KMS-11 (cell line): ENCODE data around the gene PDCD1LG2.

ENCODE experiments used
- H2AFZ ChIP-seq: fragments of 200-600 bp; sonication (generic); 2 replicates; pipeline ENCODE4 v1.6.1; 2016; ENCODE audit warnings: antibody characterized with exemption, mixed run types, low read depth
- H3K27ac ChIP-seq: fragments of 200-600 bp; sonication (generic); 2 replicates; pipeline ENCODE4 v1.6.1; 2016; ENCODE audit warnings: mild to moderate bottlenecking, mixed run types
- H3K27me3 ChIP-seq: fragments of 200-600 bp; sonication (generic); 2 replicates; pipeline ENCODE4 v1.6.1; 2017; ENCODE audit warnings: mild to moderate bottlenecking, low read depth, mixed run types, moderate library complexity; ENCODE audit not compliant: insufficient read depth
- H3K36me3 ChIP-seq: fragments of 200-600 bp; sonication (generic); 2 replicates; pipeline ENCODE4 v1.6.1; 2017; ENCODE audit warnings: mild to moderate bottlenecking, mixed run types; ENCODE audit not compliant: insufficient read depth
- H3K4me1 ChIP-seq: fragments of 200-600 bp; sonication (generic); 2 replicates; pipeline ENCODE4 v1.6.1; 2016; ENCODE audit warnings: mild to moderate bottlenecking, low read depth, mixed run types; ENCODE audit not compliant: poor library complexity, severe bottlenecking
- H3K4me2 ChIP-seq: fragments of 200-600 bp; sonication (generic); 2 replicates; pipeline ENCODE4 v1.7.0; 2016; ENCODE audit warnings: mild to moderate bottlenecking, mixed run types
- H3K4me3 ChIP-seq: fragments of 200-600 bp; sonication (generic); IDR thresholded peaks from 2 replicates; pipeline ENCODE4 v1.6.1; 2017; ENCODE audit warnings: low read depth, low read length, mixed read lengths; ENCODE audit not compliant: insufficient read depth
- H3K79me2 ChIP-seq: fragments of 200-600 bp; sonication (generic); 2 replicates; pipeline ENCODE4 v1.6.1; 2016; ENCODE audit warnings: low read depth, mixed run types; ENCODE audit not compliant: insufficient read depth
- H3K9ac ChIP-seq: fragments of 200-600 bp; sonication (generic); 2 replicates; pipeline ENCODE4 v1.6.1; 2016; ENCODE audit warnings: mild to moderate bottlenecking, mixed run types
- H4K20me1 ChIP-seq: fragments of 200-600 bp; sonication (generic); 2 replicates; pipeline ENCODE4 v1.6.1; 2016; ENCODE audit warnings: mild to moderate bottlenecking, mixed run types; ENCODE audit not compliant: insufficient read depth
- TF ChIP-seq, protein P1 (sequence below): fragments of 200-600 bp; sonication (generic); conservative IDR thresholded peaks from 2 replicates; pipeline ENCODE4 v1.6.1; 2017; ENCODE audit warnings: low read depth, mild to moderate bottlenecking, antibody characterized with exemption, low read length, moderate library complexity, mixed read lengths

Gene PDCD1LG2

DNA sequence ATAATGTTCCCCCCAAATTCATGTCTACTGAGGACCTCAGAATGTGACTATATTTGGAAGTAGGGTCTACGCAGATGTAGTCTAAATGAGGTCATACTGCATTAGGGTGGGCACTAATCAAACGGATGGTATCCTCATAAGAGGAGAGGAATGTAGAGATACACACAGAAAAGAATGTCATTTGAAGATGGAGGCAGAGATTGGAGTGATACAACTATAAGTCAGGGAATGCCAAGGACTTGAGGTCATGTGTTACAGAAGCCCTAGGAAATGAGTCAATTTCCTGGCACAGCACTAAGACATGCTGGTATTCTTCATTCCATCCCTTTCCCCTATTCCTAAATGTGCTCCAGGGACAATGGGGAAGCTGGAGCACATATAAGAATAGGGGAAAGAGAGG lies 758 bp upstream of the PDCD1LG2 start:
- TF ChIP-seq, protein P1, sequence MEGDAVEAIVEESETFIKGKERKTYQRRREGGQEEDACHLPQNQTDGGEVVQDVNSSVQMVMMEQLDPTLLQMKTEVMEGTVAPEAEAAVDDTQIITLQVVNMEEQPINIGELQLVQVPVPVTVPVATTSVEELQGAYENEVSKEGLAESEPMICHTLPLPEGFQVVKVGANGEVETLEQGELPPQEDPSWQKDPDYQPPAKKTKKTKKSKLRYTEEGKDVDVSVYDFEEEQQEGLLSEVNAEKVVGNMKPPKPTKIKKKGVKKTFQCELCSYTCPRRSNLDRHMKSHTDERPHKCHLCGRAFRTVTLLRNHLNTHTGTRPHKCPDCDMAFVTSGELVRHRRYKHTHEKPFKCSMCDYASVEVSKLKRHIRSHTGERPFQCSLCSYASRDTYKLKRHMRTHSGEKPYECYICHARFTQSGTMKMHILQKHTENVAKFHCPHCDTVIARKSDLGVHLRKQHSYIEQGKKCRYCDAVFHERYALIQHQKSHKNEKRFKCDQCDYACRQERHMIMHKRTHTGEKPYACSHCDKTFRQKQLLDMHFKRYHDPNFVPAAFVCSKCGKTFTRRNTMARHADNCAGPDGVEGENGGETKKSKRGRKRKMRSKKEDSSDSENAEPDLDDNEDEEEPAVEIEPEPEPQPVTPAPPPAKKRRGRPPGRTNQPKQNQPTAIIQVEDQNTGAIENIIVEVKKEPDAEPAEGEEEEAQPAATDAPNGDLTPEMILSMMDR = no peak
- H3K4me2 ChIP-seq = peak overlapping the region; percentile 86; the same call in 1 of the 2 replicates
- no peaks in the 10 kb centered on the region for H3K36me3 ChIP-seq
- H3K9ac ChIP-seq = no peak overlapping the region
- H4K20me1 ChIP-seq = no peaks in the 10 kb centered on the region
- H3K79me2 ChIP-seq = no peaks in the 10 kb centered on the region
- no peak overlapping the region for H3K4me3 ChIP-seq
- peak overlapping the region; percentile 67; the same call in 1 of the 2 replicates for H2AFZ ChIP-seq
- H3K27ac ChIP-seq = peak overlapping the region; percentile 70; the same call in 1 of the 2 replicates
- peaks cover 31% of the 10 kb centered on the region for H3K4me1 ChIP-seq
- H3K27me3 ChIP-seq = no peaks in the 10 kb centered on the region

DNA sequence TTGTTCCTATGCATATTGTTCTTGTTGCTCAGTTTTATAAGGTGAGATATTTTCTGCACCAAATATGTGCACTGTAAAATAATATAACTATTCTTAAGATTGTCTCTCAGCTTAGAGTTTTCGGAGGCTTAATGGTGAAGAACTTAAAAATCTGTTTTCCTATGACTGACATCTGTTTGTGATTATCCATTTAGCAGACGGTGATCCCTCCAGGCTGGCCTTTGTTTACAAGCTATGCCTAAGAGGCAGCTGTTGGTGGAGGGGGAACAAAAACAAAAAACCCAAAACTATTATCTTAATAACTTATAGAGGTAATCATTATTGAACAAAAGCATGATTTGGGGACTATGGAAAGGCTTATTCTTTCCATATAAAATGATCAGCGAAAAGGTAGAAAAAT lies 658 bp downstream of the PDCD1LG2 start:
- H2AFZ ChIP-seq = peak overlapping the region; percentile 67; the same call in 1 of the 2 replicates
- H3K27ac ChIP-seq = peak overlapping the region; percentile 70; the same call in 1 of the 2 replicates
- H3K4me1 ChIP-seq = peaks cover 41% of the 10 kb centered on the region
- no peaks in the 10 kb centered on the region for H3K79me2 ChIP-seq
- H3K36me3 ChIP-seq = no peaks in the 10 kb centered on the region
- H3K9ac ChIP-seq = peak overlapping the region; percentile 51; the same call in 1 of the 2 replicates
- TF ChIP-seq, protein P1 = no peak
- H3K4me3 ChIP-seq = no peak overlapping the region
- peak overlapping the region; percentile 86 for H3K4me2 ChIP-seq
- H4K20me1 ChIP-seq = no peaks in the 10 kb centered on the region
- no peaks in the 10 kb centered on the region for H3K27me3 ChIP-seq

DNA sequence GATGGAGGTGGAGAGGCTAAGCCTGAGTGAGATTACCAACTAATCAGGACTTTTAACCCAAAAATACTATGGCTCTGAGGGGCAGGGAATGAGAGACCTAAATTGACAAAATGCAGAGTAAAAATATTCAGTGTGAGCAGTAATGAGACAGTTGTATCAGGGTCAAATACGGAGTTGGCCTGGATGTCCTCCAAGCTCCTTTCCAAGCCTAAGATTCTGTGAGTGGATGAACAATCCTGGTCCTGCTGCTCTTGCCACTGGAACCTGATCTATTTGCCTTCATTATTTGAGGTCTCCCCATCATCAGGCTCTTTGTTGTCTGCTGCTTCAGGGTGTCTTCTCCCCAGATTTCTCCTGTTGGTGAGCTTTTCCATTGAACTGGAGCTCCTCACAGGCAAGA lies 1.1 kb downstream of the PDCD1LG2 start:
- Histone ChIP-seq H3K79me2 (no peaks in the 10 kb centered on the region), H3K4me3 (no peak overlapping the region), H3K4me1 (peaks cover 41% of the 10 kb centered on the region), H3K4me2 (peak overlapping the region; percentile 86; the same call in 1 of the 2 replicates), H3K27ac (no peak overlapping the region), H3K9ac (no peak overlapping the region), H4K20me1 (no peaks in the 10 kb centered on the region), H3K36me3 (no peaks in the 10 kb centered on the region), H2AFZ (0 out of 2 replicates have a peak overlapping the region, but pooled peaks have one; percentile 67), H3K27me3 (no peaks in the 10 kb centered on the region)
- TF ChIP-seq, protein P1 = no peak

DNA sequence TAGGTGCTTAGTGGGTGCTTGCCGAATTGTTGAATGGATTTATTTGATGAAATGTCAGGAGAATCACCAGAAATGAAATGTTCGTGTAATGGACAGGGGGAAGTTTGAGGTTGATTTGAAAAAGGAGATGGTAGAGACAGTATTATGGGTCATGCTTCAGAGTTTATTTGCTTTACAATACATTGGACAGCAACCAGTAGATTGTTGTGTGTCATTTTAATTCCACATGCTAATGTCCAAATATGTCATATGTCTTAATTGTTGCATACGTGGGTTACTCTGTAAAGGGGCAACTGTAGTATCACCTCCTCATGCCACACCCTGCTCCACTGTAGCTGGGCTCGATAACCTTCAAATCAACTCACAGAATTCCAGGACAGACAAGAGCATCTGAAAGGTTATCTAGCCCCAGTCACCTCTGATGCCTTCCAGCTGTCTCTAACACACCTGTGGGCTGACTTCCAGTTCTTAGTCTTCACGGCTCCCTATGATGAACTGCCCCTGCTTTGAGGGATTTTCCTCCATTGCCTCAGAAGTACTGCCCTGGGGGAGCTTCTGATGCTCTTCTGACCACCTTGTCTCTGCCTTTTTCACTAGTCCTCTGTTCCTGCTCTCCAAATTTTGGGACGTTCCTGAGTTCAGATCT lies 1.7 kb downstream of the PDCD1LG2 start:
- Histone ChIP-seq H2AFZ (no peak overlapping the region), H3K9ac (no peak overlapping the region), H3K36me3 (no peaks in the 10 kb centered on the region), H3K27me3 (no peaks in the 10 kb centered on the region), H3K4me2 (peak overlapping the region; percentile 86; the same call in 1 of the 2 replicates), H3K27ac (no peak overlapping the region), H3K4me1 (peaks cover 41% of the 10 kb centered on the region), H4K20me1 (no peaks in the 10 kb centered on the region), H3K79me2 (no peaks in the 10 kb centered on the region), H3K4me3 (no peak overlapping the region)
- TF ChIP-seq, protein P1 = no peak
